HepG2 (cell line): ENCODE measurements around the gene PLVAP. TPM values are rescaled to one million over a fixed set of nuclear protein-coding genes. Genes with fewer than 3 reads are reported as not detected.
A peak's percentile ranks its signal among the peaks of the same experiment; 100 is the strongest.

Experiments used
- AKAP8 ChIP-seq: sonication (generic); formaldehyde crosslinking; IDR thresholded peaks from 2 replicates; pipeline ENCODE4 v1.5.1; 2020; ENCODE audit warnings: mild to moderate bottlenecking, missing genetic modification reagents
- ARNT2 ChIP-seq: sonication (generic); formaldehyde crosslinking; IDR thresholded peaks from 2 replicates; pipeline ENCODE4 v1.8.0; 2022; ENCODE audit warnings: mild to moderate bottlenecking, low read depth, missing genetic modification reagents, moderate library complexity
- BRD4 ChIP-seq: sonication (generic); formaldehyde crosslinking; IDR thresholded peaks from 2 replicates; pipeline ENCODE4 v1.4.0; 2020; ENCODE audit warnings: missing genetic modification reagents
- DR1 ChIP-seq: sonication (generic); formaldehyde crosslinking; IDR thresholded peaks from 2 replicates; pipeline ENCODE4 v1.8.0; 2021; ENCODE audit warnings: mild to moderate bottlenecking, missing genetic modification reagents, inconsistent platforms
- FOXA3 ChIP-seq: IDR thresholded peaks from 2 replicates; pipeline ENCODE4 v1.6.1; 2016; ENCODE audit warnings: missing genetic modification reagents, missing compliant biosample characterization
- FOXK1 ChIP-seq: sonication (generic); formaldehyde crosslinking; IDR thresholded peaks from 2 replicates; pipeline ENCODE4 v1.4.0; 2020; ENCODE audit warnings: low read depth, missing genetic modification reagents, borderline replicate concordance
- GATAD1 ChIP-seq: IDR thresholded peaks from 2 replicates; pipeline ENCODE4 v1.6.1; 2016; ENCODE audit warnings: missing genetic modification reagents, missing compliant biosample characterization
- HCFC1 ChIP-seq: fragments of 150-350 bp; IDR thresholded peaks from 2 replicates; pipeline ENCODE4 v1.6.1; 2014; ENCODE audit warnings: low read depth, low read length
- LCORL ChIP-seq, 2 experiments: fragments of 450-650 bp in 1 of 2; sonication (generic) in 1 of 2; formaldehyde crosslinking in 1 of 2; IDR thresholded peaks; 2 replicates each; pipeline versions ENCODE4 v1.5.0 to v1.6.1; 2017 to 2020; ENCODE audit warnings: antibody characterized with exemption in 1 of 2, missing genetic modification reagents in 1 of 2
- MATR3 ChIP-seq: sonication (generic); formaldehyde crosslinking; IDR thresholded peaks from 2 replicates; pipeline ENCODE4 v1.4.0; 2020; ENCODE audit warnings: missing genetic modification reagents
- MED1 ChIP-seq: sonication (generic); formaldehyde crosslinking; IDR thresholded peaks from 2 replicates; pipeline ENCODE4 v1.4.0; 2020; ENCODE audit warnings: missing genetic modification reagents
- PHF20 ChIP-seq: sonication (generic); formaldehyde crosslinking; IDR thresholded peaks from 2 replicates; pipeline ENCODE4 v1.5.0; 2020; ENCODE audit warnings: mild to moderate bottlenecking, missing genetic modification reagents
- SOX13 ChIP-seq, 3 experiments: fragments of 450-650 bp in 1 of 3; sonication (generic) in 1 of 3; formaldehyde crosslinking in 1 of 3; IDR thresholded peaks in 2 of 3; conservative IDR thresholded peaks in 1 of 3; 2 replicates each; pipeline versions ENCODE4 v1.5.0 to v1.6.1; 2016 to 2020; ENCODE audit warnings: antibody characterized with exemption in 1 of 3, mild to moderate bottlenecking in 1 of 3, missing compliant biosample characterization in 1 of 3, missing genetic modification reagents in 1 of 3, moderate library complexity in 1 of 3
- ZNF44 ChIP-seq: sonication (generic); formaldehyde crosslinking; IDR thresholded peaks from 2 replicates; pipeline ENCODE4 v1.5.1; 2020; ENCODE audit warnings: mild to moderate bottlenecking, missing genetic modification reagents
- ZNF782 ChIP-seq: sonication (generic); formaldehyde crosslinking; IDR thresholded peaks from 2 replicates; pipeline ENCODE4 v1.4.0; 2020; ENCODE audit warnings: missing genetic modification reagents, mild to moderate bottlenecking, borderline replicate concordance
- ZSCAN9 ChIP-seq: IDR thresholded peaks from 2 replicates; pipeline ENCODE4 v1.6.1; 2016; ENCODE audit warnings: borderline replicate concordance
- polyA plus RNA-seq, 8 experiments: library from polyadenylated mRNA; depleted of rRNA in 3 of 8; stranded (reverse) in 7 of 8; unstranded in 1 of 8; fragments of >200 nt; fragmentation: Illumina TruSeq in 4 of 8; extraction: Trizol in 4 of 8; gene quantifications; 2 replicates each; pipeline versions ENCODE4 v1.2.1 to v1.2.3, GENCODE V29; 2011 to 2016; ENCODE audit warnings: low read depth in 4 of 8, missing spikeins in 1 of 8, mixed read lengths in 1 of 8; ENCODE audit not compliant: insufficient read depth in 1 of 8
- total RNA-seq, 5 experiments: library from RNA; depleted of rRNA; stranded (reverse); fragments of >200 nt; fragmentation: Illumina TruSeq; extraction: Trizol; gene quantifications; 2 replicates each; pipeline ENCODE4 v1.2.3, GENCODE V29; 2016; ENCODE audit warnings: low read depth in 1 of 5
- TF ChIP-seq, protein P1 (sequence below): fragments of 450-650 bp; IDR thresholded peaks from 2 replicates; pipeline ENCODE4 v1.6.1; 2016
- TF ChIP-seq, protein P2 (sequence below), 2 experiments: sonication (generic) in 1 of 2; formaldehyde crosslinking in 1 of 2; IDR thresholded peaks; 2 replicates each; pipeline versions ENCODE4 v1.6.1 to v1.9.0; 2014 to 2022; ENCODE audit warnings: antibody characterized with exemption in 1 of 2, borderline replicate concordance in 1 of 2, inconsistent platforms in 1 of 2, low read depth in 1 of 2, missing genetic modification reagents in 1 of 2
- TF ChIP-seq, protein P3 (sequence below): IDR thresholded peaks from 2 replicates; pipeline ENCODE4 v1.6.1; 2016; ENCODE audit warnings: control low read depth

The PLVAP gene
- total and polyA plus RNA-seq, 2 of the 13 experiments (the other 11 are each of a cell fraction or from before 2014, with no cell fraction given) = 0.26 TPM; not detected in 1

DNA sequence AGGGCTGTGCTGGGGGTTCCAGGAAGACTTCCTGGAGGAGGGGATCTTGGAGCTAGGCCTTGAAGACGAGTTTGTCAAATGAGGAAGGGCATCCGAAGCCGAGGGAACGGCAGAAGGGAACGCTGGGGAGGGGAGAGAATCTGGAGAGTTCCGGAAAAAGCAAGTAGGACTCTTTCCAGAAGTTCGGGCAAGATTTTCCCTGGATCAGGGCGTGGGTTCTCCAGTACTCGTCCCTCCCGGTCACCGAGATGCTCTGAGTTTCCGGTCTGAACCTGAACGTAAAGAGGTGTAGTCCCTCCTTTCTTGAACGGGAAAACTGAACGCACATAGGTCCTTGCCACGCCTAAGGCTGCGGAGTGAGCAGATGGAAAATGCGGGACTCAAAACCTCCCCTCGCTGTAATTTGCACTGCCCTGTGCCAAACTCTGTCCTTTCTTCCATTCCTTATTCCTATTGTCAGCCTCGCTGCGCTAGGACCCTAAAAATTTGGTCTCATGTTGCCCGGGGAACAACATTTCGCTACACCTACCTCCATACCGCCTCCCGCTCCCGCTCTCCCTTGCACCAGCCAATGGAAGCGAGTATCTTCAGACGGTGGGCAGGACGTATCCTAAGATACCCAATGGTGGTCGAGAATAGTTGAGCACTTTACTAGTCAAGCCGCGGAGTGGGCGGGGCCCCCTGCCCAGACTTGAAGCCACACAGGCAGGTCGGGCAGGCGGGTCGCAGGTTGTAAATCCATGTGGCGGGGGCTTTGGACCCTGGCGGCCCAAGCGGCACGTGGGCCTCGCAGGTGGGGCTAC lies 40.1 kb downstream of the PLVAP start, which contains the start of gene GTPBP3 (continued):
- TF ChIP-seq, protein P1, sequence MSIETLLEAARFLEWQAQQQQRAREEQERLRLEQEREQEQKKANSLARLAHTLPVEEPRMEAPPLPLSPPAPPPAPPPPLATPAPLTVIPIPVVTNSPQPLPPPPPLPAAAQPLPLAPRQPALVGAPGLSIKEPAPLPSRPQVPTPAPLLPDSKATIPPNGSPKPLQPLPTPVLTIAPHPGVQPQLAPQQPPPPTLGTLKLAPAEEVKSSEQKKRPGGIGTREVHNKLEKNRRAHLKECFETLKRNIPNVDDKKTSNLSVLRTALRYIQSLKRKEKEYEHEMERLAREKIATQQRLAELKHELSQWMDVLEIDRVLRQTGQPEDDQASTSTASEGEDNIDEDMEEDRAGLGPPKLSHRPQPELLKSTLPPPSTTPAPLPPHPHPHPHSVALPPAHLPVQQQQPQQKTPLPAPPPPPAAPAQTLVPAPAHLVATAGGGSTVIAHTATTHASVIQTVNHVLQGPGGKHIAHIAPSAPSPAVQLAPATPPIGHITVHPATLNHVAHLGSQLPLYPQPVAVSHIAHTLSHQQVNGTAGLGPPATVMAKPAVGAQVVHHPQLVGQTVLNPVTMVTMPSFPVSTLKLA = peak; percentile 61
- TF ChIP-seq PHF20 (CRISPR knock-in tag) = peak; percentile 80
- no peak for TF ChIP-seq MATR3 (CRISPR knock-in tag)
- TF ChIP-seq HCFC1 = peak; percentile 70
- peak; percentile 45; the same call in 1 of the 2 replicates for TF ChIP-seq ZNF44
- peak; percentile 89 for TF ChIP-seq DR1 (CRISPR knock-in tag)
- peak; percentile 64; the same call in 1 of the 2 replicates for TF ChIP-seq ZSCAN9
- TF ChIP-seq LCORL (IDR thresholded peaks at IDR 0.05) = no peak
- TF ChIP-seq LCORL (CRISPR knock-in tag; IDR thresholded peaks at IDR 0.05) = peak; percentile 13; the same call in 1 of the 2 replicates
- 0 out of 2 replicates have a peak, but pooled peaks have one; percentile 45 for TF ChIP-seq BRD4 (CRISPR knock-in tag)
- no peak; the same call in 1 of the 2 replicates for TF ChIP-seq ARNT2 (CRISPR knock-in tag)
- TF ChIP-seq FOXK1 = peak; percentile 83
- 0 out of 2 replicates have a peak, but pooled peaks have one; percentile 37 for TF ChIP-seq AKAP8 (CRISPR knock-in tag)
- no peak for TF ChIP-seq SOX13 (IDR thresholded peaks at IDR 0.05)
- TF ChIP-seq SOX13 (CRISPR knock-in tag; conservative IDR thresholded peaks at IDR 0.05 in 1 of 2, IDR thresholded peaks at IDR 0.05 in 1 of 2) = peak in 1 of 2 experiments; percentile 40; a peak in 1 of 4 replicates
- peak; percentile 6 for TF ChIP-seq MED1 (CRISPR knock-in tag)
- no peak; the same call in 1 of the 2 replicates for TF ChIP-seq ZNF782 (CRISPR knock-in tag)
- TF ChIP-seq, protein P2, sequence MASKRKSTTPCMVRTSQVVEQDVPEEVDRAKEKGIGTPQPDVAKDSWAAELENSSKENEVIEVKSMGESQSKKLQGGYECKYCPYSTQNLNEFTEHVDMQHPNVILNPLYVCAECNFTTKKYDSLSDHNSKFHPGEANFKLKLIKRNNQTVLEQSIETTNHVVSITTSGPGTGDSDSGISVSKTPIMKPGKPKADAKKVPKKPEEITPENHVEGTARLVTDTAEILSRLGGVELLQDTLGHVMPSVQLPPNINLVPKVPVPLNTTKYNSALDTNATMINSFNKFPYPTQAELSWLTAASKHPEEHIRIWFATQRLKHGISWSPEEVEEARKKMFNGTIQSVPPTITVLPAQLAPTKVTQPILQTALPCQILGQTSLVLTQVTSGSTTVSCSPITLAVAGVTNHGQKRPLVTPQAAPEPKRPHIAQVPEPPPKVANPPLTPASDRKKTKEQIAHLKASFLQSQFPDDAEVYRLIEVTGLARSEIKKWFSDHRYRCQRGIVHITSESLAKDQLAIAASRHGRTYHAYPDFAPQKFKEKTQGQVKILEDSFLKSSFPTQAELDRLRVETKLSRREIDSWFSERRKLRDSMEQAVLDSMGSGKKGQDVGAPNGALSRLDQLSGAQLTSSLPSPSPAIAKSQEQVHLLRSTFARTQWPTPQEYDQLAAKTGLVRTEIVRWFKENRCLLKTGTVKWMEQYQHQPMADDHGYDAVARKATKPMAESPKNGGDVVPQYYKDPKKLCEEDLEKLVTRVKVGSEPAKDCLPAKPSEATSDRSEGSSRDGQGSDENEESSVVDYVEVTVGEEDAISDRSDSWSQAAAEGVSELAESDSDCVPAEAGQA (IDR thresholded peaks at IDR 0.05; ENCODE audit: low read depth) = peak; percentile 94
- TF ChIP-seq, protein P2 (CRISPR knock-in tag; IDR thresholded peaks at IDR 0.05; ENCODE audit: borderline replicate concordance) = no peak
- peak; percentile 34; the same call in 1 of the 2 replicates for TF ChIP-seq FOXA3 (CRISPR knock-in tag)
- TF ChIP-seq GATAD1 (CRISPR knock-in tag) = peak; percentile 95
- TF ChIP-seq, protein P3, sequence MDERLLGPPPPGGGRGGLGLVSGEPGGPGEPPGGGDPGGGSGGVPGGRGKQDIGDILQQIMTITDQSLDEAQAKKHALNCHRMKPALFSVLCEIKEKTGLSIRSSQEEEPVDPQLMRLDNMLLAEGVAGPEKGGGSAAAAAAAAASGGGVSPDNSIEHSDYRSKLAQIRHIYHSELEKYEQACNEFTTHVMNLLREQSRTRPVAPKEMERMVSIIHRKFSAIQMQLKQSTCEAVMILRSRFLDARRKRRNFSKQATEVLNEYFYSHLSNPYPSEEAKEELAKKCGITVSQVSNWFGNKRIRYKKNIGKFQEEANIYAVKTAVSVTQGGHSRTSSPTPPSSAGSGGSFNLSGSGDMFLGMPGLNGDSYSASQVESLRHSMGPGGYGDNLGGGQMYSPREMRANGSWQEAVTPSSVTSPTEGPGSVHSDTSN (CRISPR knock-in tag) = no peak
